Fibroblast of lung (primary cell): Measurements from ENCODE around the gene PCGF3.

ENCODE experiments used
- EZH2 ChIP-seq: IDR thresholded peaks from 2 replicates; pipeline ENCODE4 v1.5.1; 2012; ENCODE audit warnings: low read length, control low read depth, mild to moderate bottlenecking; ENCODE audit errors: missing control alignments
- TF ChIP-seq, protein P1 (sequence below), 2 donors: IDR thresholded peaks in 1 of 2; conservative IDR thresholded peaks in 1 of 2; 1 replicate in 1 of 2; 2 replicates in 1 of 2; pipeline ENCODE4 v1.5.1; 2011 to 2012; ENCODE audit warnings: low read length in 2 of 2, control low read depth in 1 of 2, inconsistent platforms in 1 of 2, low read depth in 1 of 2, mild to moderate bottlenecking in 1 of 2

DNA sequence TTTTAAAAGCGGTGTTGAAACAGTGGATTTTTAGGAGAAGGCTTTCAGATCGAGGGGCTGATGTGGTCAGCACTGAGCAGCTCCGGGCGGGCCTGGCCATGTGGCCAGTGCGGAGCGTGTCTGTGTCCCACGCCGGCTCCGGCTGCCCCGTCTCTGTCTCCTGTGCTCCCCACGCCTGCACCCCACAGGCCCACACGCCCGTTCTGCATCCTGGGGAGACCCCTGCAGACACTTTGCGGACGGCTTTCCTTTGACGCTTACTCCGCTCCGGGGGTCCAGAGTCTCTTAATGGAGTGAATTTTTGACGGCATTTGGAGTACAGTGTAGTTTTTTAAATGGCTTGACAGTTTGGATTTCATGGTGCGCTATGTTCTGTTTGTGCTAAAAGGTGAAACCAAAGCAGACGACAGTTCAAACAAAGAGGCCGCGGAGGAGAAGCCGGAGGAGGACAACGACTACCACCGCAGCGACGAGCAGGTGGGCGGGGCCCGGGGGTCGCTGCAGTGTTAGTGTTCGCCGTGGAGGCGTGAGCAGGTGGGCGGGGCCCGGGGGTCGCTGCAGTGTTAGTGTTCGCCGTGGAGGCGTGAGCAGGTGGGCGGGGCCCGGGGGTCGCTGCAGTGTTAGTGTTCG is 38.7 kb downstream of the PCGF3 start:
- TF ChIP-seq, protein P1, sequence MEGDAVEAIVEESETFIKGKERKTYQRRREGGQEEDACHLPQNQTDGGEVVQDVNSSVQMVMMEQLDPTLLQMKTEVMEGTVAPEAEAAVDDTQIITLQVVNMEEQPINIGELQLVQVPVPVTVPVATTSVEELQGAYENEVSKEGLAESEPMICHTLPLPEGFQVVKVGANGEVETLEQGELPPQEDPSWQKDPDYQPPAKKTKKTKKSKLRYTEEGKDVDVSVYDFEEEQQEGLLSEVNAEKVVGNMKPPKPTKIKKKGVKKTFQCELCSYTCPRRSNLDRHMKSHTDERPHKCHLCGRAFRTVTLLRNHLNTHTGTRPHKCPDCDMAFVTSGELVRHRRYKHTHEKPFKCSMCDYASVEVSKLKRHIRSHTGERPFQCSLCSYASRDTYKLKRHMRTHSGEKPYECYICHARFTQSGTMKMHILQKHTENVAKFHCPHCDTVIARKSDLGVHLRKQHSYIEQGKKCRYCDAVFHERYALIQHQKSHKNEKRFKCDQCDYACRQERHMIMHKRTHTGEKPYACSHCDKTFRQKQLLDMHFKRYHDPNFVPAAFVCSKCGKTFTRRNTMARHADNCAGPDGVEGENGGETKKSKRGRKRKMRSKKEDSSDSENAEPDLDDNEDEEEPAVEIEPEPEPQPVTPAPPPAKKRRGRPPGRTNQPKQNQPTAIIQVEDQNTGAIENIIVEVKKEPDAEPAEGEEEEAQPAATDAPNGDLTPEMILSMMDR (conservative IDR thresholded peaks at IDR 0.05 in 1 of 2, IDR thresholded peaks at IDR 0.05 in 1 of 2; ENCODE audit: low read depth in 1 of 2, low read length in 2 of 2), result no peak
- TF ChIP-seq EZH2, result no peak
